ENCODE measurements around the gene CSF2RB. TPM values are rescaled to one million over a fixed set of nuclear protein-coding genes. Genes with fewer than 3 reads are reported as not detected.

The CSF2RB gene
- polyA plus RNA-seq, 1 experiment, result not detected

DNA sequence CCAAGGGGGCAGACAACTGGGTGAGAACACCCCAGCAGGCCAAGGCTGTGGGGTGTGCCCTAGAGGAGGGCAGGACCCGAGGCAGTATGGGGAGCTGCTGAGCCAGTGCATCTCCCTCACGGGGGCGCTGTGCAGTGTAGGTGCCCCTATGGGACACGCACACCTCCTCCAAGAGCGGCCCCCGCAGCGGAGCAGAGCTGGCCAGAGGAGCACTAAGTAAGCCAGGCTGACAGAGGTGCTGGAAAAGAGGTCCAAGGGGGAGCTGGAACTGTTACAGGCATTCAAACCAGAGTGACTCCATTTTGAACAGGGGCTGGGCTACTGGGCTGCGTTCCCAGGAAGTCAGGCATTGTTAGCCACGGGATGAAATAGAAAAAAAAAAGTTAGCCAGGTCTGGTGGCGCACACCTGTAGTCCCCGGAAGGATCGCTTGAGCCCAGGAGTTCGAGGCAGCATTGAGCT lies 64.0 kb downstream of the CSF2RB start:
- H3K9me3 ChIP-seq (ENCODE audit: control insufficient read depth, insufficient read depth, low read length), result no peaks in the 10 kb centered on the region; the same call in 1 of the 2 replicates
- H3K27ac ChIP-seq (ENCODE audit: low read depth, low read length), result no peak overlapping the region
- no peak for DNase-seq (ENCODE audit: low read depth, low spot score)
- H3K27me3 ChIP-seq (ENCODE audit: control insufficient read depth, insufficient read depth, low read length), result peaks cover 17% of the 10 kb centered on the region
- TF ChIP-seq, protein P1, sequence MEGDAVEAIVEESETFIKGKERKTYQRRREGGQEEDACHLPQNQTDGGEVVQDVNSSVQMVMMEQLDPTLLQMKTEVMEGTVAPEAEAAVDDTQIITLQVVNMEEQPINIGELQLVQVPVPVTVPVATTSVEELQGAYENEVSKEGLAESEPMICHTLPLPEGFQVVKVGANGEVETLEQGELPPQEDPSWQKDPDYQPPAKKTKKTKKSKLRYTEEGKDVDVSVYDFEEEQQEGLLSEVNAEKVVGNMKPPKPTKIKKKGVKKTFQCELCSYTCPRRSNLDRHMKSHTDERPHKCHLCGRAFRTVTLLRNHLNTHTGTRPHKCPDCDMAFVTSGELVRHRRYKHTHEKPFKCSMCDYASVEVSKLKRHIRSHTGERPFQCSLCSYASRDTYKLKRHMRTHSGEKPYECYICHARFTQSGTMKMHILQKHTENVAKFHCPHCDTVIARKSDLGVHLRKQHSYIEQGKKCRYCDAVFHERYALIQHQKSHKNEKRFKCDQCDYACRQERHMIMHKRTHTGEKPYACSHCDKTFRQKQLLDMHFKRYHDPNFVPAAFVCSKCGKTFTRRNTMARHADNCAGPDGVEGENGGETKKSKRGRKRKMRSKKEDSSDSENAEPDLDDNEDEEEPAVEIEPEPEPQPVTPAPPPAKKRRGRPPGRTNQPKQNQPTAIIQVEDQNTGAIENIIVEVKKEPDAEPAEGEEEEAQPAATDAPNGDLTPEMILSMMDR (IDR thresholded peaks at IDR 0.05; ENCODE audit: low read depth, low read length), result peak; percentile 22; the same call in 1 of the 2 replicates
- peak overlapping the region; percentile 39 for H3K4me3 ChIP-seq (ENCODE audit: low read depth, low read length)
- ChIA-PET CTCF (interaction anchor here (0.9 to 3.5 kb wide), 12 partner anchors 9 to 220 kb away, joined by 3 to 14 read pairs (median 5); no protein-coding TSS in a partner anchor), POLR2A (no interaction called here)

DNA sequence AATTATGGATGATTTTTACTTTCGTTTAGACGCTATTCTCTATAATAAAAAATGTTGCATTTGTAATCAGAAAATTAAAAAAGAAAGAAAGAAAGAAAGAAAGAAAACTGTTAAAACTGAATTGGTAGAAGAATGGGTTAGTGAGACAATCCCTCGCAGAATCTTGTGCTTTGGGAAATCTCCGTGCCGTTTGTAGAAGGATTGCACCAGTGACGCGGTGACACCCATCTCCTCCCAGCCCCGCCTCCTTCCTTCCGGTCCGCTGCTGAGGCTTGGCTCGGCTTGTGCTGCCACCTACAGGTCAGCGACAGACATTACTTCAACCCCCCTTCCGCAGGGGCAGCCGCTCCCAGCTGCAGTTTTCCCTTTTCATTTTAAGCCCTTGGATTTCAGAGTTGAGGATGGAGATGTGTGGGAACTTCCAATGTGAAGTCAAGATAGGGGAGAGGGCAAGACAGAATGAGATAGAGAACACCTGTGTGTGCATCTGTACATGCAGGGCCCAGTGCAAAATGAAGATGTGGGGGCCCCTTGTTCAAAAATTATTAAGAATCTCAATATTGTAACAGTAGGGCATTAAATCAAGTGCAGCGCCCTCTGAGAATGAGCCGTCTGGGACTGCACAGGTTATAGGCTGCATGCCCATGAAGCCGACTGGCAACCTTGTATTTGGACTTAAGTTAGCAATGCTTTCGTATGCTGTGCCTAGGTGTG lies 64.7 kb downstream of the CSF2RB start:
- H3K27ac ChIP-seq (ENCODE audit: low read depth, low read length), result no peak overlapping the region
- TF ChIP-seq, protein P1 (IDR thresholded peaks at IDR 0.05; ENCODE audit: low read depth, low read length), result peak; percentile 90
- POLR2A ChIA-PET, result no interaction called here
- H3K27me3 ChIP-seq (ENCODE audit: control insufficient read depth, insufficient read depth, low read length), result peaks cover 12% of the 10 kb centered on the region
- H3K9me3 ChIP-seq (ENCODE audit: control insufficient read depth, insufficient read depth, low read length), result no peaks in the 10 kb centered on the region; the same call in 1 of the 2 replicates
- CTCF ChIA-PET, result interaction anchor here (0.6 to 3.5 kb wide), 14 partner anchors 10 to 221 kb away, joined by 3 to 14 read pairs (median 4); no protein-coding TSS in a partner anchor
- peak overlapping the region; percentile 39 for H3K4me3 ChIP-seq (ENCODE audit: low read depth, low read length)
- DNase-seq (ENCODE audit: low read depth, low spot score), result peak; percentile 49

DNA sequence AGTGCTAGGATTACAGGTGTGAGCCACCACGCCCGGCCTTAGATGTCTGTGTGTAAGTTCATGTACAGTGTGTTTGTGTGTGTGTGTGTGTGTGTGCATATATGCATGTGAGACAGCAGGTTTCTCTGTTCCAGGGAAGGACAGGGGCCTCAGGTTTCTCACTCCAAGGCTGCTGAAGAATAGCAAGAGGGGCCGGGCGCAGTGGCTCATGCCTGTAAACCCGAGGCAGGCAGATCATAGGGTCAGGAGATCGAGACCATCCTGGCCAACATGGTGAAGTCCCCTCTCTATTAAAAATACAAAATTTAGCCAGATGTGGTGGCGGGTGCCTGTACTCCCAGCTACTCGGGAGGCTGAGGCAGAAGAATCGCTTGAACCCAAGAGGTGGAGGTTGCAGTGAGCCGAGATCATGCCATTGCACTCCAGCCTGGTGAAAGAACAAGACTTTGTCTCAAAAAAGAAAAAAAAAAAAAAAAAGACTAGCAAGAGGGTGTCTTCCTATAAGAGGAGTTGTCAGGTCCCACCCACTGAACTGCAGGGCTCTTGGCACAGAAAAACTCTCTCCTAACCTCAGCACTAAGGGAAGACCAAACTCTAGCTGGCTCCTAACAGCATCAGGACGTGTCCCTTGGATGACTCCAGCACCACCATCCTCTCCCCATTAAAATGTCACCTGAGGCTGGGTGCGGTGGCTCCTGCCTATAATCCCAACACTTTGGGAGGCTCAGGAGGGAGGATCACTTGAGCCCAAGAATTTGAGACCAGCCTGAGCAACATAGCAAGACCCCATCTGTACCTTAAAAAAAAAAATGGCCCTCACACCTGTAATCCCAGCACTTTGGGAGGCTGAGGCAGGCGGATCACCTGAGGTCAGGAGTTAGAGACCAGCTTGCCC lies 65.8 kb downstream of the CSF2RB start:
- POLR2A ChIA-PET, result interaction anchor here (0.5 kb wide), 1 partner anchor 66 kb away, joined by 3 read pairs; no protein-coding TSS in a partner anchor
- H3K27ac ChIP-seq (ENCODE audit: low read depth, low read length), result no peak overlapping the region
- H3K27me3 ChIP-seq (ENCODE audit: control insufficient read depth, insufficient read depth, low read length), result peaks cover 12% of the 10 kb centered on the region
- TF ChIP-seq, protein P1 (IDR thresholded peaks at IDR 0.05; ENCODE audit: low read depth, low read length), result no peak
- no peak overlapping the region for H3K4me3 ChIP-seq (ENCODE audit: low read depth, low read length)
- CTCF ChIA-PET, result interaction anchor here (0.7 to 3.5 kb wide), 6 partner anchors 11 to 385 kb away, joined by 3 to 14 read pairs (median 6); no protein-coding TSS in a partner anchor
- H3K9me3 ChIP-seq (ENCODE audit: control insufficient read depth, insufficient read depth, low read length), result no peaks in the 10 kb centered on the region; the same call in 1 of the 2 replicates
- no peak for DNase-seq (ENCODE audit: low read depth, low spot score)

DNA sequence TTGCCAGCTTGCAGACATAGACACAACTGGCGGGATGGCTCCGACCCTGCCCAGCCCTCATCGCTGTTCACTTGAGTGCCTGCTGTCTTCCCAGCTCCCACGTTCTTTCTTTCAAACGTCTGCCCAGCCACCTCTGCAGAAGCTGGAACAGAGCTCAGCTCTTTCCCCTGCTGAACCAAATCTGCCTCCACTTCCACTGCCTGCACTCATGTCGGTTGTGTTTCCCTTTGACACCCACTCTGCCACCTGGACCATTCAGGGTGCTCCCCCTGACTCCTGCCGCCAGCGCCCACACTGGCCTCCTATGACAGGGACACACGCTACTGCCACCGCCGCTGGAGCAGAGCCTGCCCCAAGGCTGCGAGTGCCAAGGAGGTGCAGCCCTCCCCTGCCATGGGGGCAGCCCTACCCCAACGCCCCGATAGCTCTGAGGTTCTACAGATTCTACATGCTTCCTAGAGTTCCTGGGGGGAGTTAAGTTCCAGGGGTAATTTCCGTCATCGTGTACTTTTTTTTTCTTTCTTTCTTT lies 67.9 kb downstream of the CSF2RB start:
- no peak for DNase-seq (ENCODE audit: low read depth, low spot score)
- peaks cover 6% of the 10 kb centered on the region for H3K9me3 ChIP-seq (ENCODE audit: control insufficient read depth, insufficient read depth, low read length)
- TF ChIP-seq, protein P1 (IDR thresholded peaks at IDR 0.05; ENCODE audit: low read depth, low read length), result no peak
- POLR2A ChIA-PET, result interaction anchor here (0.6 kb wide), 1 partner anchor 435 kb away, joined by 9 read pairs; no protein-coding TSS in a partner anchor
- H3K27ac ChIP-seq (ENCODE audit: low read depth, low read length), result no peak overlapping the region
- peaks cover 12% of the 10 kb centered on the region for H3K27me3 ChIP-seq (ENCODE audit: control insufficient read depth, insufficient read depth, low read length)
- no peak overlapping the region for H3K4me3 ChIP-seq (ENCODE audit: low read depth, low read length)
- CTCF ChIA-PET, result interaction anchor here (0.6 to 2.3 kb wide), 4 partner anchors 11 to 226 kb away, joined by 3 to 7 read pairs (median 4); no protein-coding TSS in a partner anchor
